ENCODE data around the gene KIR3DL1.
"Not testable (repeated sequence)": the region's sequence is repeated elsewhere in the genome, so short reads cannot be mapped to it uniquely, and the experiment has no call there.

DNA sequence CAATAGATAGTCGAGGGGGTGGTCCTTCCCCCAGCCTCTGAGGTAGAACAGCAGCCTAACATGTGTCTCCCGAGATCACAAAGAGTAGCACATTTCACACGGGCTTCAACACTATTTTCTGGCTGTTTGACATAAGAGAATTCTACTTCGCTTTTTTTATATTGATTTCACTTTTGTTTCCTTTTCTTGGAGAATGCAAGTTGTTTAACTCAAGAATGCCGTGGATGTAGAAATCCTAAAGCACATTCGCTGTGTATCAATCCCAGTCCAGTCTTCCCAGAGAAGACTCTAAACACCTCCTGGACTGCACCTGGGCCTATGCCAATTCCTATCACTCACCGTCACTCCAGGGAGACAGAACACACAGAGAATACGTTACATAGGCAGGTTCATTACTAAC is 11.8 kb downstream of the KIR3DL1 start:
- TF ChIP-seq, protein P1, sequence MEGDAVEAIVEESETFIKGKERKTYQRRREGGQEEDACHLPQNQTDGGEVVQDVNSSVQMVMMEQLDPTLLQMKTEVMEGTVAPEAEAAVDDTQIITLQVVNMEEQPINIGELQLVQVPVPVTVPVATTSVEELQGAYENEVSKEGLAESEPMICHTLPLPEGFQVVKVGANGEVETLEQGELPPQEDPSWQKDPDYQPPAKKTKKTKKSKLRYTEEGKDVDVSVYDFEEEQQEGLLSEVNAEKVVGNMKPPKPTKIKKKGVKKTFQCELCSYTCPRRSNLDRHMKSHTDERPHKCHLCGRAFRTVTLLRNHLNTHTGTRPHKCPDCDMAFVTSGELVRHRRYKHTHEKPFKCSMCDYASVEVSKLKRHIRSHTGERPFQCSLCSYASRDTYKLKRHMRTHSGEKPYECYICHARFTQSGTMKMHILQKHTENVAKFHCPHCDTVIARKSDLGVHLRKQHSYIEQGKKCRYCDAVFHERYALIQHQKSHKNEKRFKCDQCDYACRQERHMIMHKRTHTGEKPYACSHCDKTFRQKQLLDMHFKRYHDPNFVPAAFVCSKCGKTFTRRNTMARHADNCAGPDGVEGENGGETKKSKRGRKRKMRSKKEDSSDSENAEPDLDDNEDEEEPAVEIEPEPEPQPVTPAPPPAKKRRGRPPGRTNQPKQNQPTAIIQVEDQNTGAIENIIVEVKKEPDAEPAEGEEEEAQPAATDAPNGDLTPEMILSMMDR (conservative IDR thresholded peaks at IDR 0.05 in 1 of 2, IDR thresholded peaks at IDR 0.05 in 1 of 2; ENCODE audit: low read depth in 1 of 2, low read length in 2 of 2), result not testable (repeated sequence)
- TF ChIP-seq EZH2 (IDR thresholded peaks at IDR 0.05; ENCODE audit: low read length, missing control alignments), result not testable (repeated sequence)

Measured in fibroblast of lung (primary cell).